CD4-positive, alpha-beta T cell treated with Interferon alpha-2 for 1 hour (primary cell): ENCODE data around the gene LDLRAD4.

Source experiments
- DNase-seq, 2 donors: peaks; one replicate each; pipeline ENCODE4 v3.0.0-alpha.2; 2020 to 2022

LDLRAD4 gene

DNA sequence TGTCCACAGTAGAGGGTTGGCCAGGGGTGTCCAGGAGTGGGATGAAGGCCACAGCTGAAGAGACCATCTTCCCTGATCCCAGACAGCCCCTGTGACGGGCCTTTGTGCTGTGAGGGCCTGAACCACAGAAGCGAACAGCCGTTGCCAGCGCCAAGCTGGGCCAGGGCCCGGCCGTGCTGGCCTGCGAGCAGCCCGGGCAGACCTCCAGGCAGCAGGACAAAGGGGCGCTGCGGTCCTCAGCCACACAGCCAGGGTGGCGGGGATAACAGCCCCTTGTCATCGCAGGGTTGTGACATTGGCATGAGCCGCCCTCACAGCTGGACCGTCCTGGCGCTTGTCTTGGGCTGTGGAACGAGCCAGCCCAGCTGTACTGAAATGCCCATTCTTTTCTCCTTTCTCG lies 346.7 kb downstream of the LDLRAD4 start:
- no peak for DNase-seq

DNA sequence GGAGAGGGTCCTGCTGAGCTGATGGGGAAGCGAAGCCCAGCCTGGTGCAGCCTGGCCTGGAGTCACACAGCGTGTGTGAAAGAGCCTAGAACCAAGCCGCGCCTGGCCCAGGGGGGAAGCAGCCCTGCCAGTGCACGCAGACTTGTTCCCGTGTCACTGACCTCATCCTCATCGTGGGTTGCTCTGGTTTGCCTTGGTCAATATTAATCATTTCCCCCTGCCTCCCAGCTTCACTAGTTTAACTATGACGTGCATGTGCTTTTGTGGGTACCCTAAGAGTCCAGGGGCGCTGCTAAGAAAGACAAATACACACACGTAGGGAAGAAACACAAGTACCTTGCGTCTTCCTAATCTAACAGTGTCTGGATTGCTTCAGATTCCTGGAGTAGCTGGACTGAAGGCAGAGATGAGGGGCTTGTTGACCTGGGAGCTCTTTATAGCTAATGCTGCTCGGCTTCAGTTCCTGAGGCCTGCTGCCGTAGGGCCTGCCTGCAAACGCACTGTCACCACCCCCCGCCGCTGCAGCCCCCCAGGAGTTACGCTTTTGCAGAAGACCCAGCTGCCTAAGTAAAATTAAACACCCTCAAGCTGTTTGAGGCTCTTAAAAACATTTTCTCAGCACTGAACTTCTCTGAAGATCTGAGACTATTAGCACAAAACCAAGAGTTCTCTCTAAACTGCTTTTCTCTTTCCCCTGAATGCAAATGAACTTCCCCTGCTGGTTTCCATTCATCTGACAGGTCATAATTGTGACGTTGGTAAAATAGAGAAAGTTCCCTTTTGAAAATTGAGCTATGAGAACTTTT lies 348.6 kb downstream of the LDLRAD4 start:
- DNase-seq = peak; percentile 45 to 79

- DNase-seq = peak; percentile 27 to 53
These were observed 350.2 kb downstream of the LDLRAD4 start for GRCh38 chr18:13568443-13569392.

DNA sequence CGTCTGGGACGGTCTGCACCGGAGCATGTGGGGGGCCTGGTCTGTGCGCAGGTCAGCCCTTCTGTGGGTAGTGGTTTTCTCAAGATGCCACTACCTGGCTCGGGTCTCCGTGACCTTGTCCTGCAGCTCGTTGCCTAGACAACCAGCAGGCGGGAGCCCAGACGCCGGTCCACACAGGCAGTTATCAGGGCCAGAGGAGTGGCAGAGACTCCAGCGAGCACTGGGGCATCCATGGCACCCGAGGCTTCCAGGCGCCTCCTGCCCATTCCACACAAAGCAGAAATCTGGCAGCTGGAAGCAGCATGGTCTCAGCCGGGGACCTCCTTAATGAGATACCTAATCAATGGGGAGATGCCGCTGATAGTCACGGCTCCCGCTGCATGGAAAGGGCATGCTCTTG lies 351.7 kb downstream of the LDLRAD4 start:
- no peak for DNase-seq

- DNase-seq = no peak
These were observed 352.4 kb downstream of the LDLRAD4 start for GRCh38 chr18:13570856-13571495.

GRCh38 chr18:13572148-13572547 lies 353.6 kb downstream of the LDLRAD4 start:
- DNase-seq = no peak

- DNase-seq = no peak
These were observed 354.2 kb downstream of the LDLRAD4 start for GRCh38 chr18:13572721-13573120.

GRCh38 chr18:13573750-13574149 lies 355.2 kb downstream of the LDLRAD4 start:
- no peak for DNase-seq

GRCh38 chr18:13574355-13574754 lies 355.8 kb downstream of the LDLRAD4 start:
- no peak for DNase-seq

GRCh38 chr18:13574761-13575160 lies 356.2 kb downstream of the LDLRAD4 start:
- DNase-seq = no peak

DNA sequence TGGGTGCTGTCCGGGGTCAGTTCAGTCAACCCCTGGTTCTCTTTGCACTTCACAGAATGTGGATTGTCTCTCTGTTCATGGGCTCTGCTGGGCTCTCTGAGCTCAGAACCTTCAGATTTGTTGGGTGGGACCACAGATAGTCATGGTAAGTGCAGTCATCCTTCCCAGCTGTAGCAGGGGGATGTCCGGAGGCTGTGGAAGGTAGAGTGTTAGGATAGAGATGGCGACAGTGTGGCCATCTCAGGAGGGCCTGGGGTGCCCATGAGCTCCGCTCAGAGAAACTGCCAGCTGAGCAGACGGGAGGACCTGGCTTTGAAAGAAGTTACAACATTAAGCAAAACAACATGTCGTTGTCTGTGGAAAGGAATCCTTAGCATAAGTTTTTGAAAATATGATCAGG lies 358.0 kb downstream of the LDLRAD4 start:
- DNase-seq = no peak

DNA sequence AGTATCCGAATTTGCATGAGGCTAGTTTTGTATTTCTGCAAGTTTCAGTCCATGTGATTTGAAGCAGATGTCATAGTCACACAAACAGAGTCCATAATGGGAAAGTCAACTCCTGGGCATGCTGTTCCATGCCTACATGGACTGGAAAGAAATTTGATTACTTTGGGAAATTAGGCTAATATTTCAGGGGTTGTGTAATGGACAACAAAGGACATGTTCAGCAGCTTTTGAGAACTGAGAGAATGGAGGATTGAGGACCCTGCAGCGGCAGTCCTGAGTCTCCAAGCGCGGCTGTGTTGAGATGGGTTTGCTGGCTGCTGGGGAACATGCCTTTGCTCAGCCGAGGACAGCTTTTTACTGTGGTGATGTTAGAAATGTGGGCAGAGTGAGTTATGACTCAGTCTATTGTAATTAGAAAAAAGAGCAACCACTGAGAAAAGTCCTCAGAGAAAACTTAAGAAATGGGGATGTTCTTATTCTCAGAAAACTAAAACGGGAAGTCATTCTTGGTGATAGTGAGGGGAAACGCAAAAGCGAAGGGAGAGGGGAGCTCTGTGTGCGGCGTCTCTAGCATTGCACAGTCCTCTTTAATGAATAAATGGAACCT lies 358.6 kb downstream of the LDLRAD4 start:
- DNase-seq = peak; percentile 30 to 47

DNA sequence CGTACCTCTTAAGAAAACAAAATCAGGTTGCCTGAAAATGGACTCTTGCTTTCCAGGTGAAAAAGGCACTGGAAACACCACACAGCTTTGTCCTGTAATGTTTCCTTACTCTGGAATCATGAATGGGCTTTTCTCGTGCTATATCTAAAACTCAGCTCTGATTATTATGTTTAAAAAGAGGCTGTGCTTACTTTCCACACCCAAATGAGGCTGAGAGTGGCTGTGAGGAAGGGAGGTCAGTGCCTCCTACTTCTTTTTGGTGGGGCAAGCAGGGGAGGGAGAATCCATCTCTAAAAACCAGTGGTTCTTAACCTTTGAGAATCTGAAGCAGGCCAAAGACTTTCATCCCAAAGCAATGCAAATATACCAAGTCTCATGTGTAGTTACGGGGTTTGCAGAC lies 359.2 kb downstream of the LDLRAD4 start:
- no peak for DNase-seq

GRCh38 chr18:13578400-13578799 lies 359.8 kb downstream of the LDLRAD4 start:
- DNase-seq = no peak

DNA sequence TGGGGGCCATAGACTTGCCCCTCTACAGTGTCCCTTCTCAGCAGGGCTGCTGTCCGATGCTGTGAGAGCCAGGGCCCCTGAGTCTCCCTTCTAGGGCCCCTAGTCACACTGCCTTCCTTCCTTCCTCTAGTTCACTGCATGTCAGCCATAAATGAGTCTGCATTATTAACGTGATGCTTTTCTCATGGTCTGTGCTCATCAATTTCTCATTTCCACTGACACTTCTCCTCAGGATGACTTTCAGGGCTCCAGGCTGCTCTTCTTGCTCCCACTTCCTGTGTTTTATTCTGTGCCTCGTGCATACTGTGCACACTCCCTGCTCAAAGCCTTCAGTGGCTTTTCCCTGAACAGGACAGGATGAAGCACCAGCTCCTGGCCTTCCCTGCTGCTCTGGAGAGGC lies 361.3 kb downstream of the LDLRAD4 start:
- no peak for DNase-seq

- no peak for DNase-seq
These were observed 361.8 kb downstream of the LDLRAD4 start for GRCh38 chr18:13580351-13580750.

GRCh38 chr18:13580991-13581390 lies 362.4 kb downstream of the LDLRAD4 start:
- DNase-seq = no peak

GRCh38 chr18:13581496-13582177 lies 363.1 kb downstream of the LDLRAD4 start:
- no peak for DNase-seq

DNA sequence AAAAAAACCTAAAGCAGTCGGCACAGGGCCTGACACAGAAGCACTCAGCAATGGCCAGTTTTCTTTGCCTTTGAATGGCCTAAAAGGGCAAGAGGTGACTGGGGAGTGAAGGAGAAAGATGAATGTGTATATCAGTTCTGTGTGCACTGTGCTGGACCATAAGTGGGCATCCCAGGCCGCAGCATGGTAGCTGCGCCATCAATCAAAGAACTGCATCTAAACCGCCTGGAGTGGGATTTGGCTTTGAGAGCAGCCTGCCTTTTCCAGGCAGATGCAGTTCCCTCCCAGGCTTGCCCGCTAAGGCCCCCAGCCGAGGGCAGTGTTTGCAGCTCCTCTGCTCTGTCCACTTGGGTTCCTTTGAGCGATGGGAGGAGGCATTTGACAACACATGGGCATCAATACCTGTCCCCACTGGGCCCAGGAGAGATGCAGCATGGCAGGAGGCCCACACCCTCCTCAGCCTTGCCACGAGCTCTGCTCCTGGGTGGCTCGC lies 363.7 kb downstream of the LDLRAD4 start:
- no peak for DNase-seq

GRCh38 chr18:13583576-13584550 lies 365.3 kb downstream of the LDLRAD4 start:
- no peak for DNase-seq

GRCh38 chr18:13584825-13585224 lies 366.3 kb downstream of the LDLRAD4 start:
- DNase-seq = no peak
